ENCODE data around the gene ABHD14A. TPM values are rescaled to one million over a fixed set of nuclear protein-coding genes. Genes with fewer than 3 reads are reported as not detected.

ABHD14A gene
- total RNA-seq, 1 donor from 2014 or later = 12.2 TPM

GRCh38 chr3:51975852-51976549 is 1.1 kb downstream of the ABHD14A start:
- peaks cover 21% of the 10 kb centered on the region for H3K4me1 Mint-ChIP-seq (ENCODE audit: unreplicated experiment)
- peak overlapping the region; percentile 50 for H3K27ac Mint-ChIP-seq (ENCODE audit: unreplicated experiment)
- peak overlapping the region; percentile 95 for H3K4me3 Mint-ChIP-seq (ENCODE audit: unreplicated experiment)
- H3K27me3 Mint-ChIP-seq (ENCODE audit: unreplicated experiment) = no peaks in the 10 kb centered on the region
- H3K36me3 Mint-ChIP-seq (ENCODE audit: unreplicated experiment) = no peaks in the 10 kb centered on the region
- no peak for DNase-seq (ENCODE audit: extremely low spot score, unreplicated experiment)
- no peaks in the 10 kb centered on the region for H3K9me3 Mint-ChIP-seq (ENCODE audit: unreplicated experiment)
- TF ChIP-seq, protein P1, sequence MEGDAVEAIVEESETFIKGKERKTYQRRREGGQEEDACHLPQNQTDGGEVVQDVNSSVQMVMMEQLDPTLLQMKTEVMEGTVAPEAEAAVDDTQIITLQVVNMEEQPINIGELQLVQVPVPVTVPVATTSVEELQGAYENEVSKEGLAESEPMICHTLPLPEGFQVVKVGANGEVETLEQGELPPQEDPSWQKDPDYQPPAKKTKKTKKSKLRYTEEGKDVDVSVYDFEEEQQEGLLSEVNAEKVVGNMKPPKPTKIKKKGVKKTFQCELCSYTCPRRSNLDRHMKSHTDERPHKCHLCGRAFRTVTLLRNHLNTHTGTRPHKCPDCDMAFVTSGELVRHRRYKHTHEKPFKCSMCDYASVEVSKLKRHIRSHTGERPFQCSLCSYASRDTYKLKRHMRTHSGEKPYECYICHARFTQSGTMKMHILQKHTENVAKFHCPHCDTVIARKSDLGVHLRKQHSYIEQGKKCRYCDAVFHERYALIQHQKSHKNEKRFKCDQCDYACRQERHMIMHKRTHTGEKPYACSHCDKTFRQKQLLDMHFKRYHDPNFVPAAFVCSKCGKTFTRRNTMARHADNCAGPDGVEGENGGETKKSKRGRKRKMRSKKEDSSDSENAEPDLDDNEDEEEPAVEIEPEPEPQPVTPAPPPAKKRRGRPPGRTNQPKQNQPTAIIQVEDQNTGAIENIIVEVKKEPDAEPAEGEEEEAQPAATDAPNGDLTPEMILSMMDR (IDR thresholded peaks at IDR 0.05) = no peak

DNA sequence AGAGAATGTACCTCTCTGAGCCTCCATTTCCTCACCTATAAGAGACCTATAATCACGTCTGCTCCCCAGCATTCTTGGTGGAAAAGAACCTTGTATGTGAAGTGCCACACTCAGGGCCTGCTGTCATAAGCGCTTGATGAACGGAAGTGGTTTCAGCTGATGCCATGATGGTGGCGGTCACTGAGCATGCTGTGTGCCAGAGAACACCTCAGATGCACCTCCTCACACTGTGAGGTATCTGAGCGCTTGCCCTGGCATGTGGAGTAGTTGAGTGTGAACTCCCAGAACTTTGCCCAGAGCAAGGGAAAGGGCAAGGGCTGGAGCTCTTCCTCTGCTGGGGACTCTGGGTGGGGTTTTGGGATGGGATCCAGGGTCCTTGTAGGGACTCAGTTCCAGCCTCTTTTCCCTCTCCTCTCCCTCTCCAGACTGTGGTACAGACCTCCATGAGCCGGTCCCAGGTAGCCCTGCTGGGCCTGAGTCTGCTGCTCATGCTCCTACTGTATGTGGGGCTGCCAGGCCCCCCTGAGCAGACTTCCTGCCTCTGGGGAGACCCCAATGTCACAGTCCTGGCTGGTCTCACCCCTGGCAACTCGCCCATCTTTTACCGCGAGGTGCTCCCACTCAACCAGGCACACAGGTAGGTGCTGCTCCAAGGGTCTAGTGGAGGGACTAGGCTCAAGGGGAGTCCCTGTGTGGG is 2.7 kb downstream of the ABHD14A start:
- Mint-ChIP-seq H3K4me3 (ENCODE audit: unreplicated experiment) (no peak overlapping the region), H3K36me3 (ENCODE audit: unreplicated experiment) (no peaks in the 10 kb centered on the region), H3K9me3 (ENCODE audit: unreplicated experiment) (no peaks in the 10 kb centered on the region), H3K27me3 (ENCODE audit: unreplicated experiment) (no peaks in the 10 kb centered on the region), H3K4me1 (ENCODE audit: unreplicated experiment) (peaks cover 28% of the 10 kb centered on the region), H3K27ac (ENCODE audit: unreplicated experiment) (no peak overlapping the region)
- TF ChIP-seq, protein P1 (IDR thresholded peaks at IDR 0.05) = no peak
- no peak for DNase-seq (ENCODE audit: extremely low spot score, unreplicated experiment)

DNA sequence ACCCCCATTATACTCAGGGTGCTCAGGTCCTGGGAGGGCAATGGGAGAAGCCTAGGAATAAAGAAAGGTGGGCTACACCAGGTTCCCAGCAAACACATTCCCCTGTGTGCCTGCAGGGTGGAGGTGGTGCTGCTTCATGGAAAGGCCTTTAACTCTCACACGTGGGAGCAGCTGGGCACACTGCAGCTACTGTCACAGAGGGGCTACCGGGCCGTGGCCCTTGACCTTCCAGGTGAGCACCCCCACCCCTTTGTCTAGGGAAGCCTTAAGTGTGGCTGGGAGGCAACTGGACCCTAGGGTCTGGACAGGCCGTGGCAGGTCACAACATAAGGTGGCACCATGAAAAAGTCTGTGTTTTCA is 3.3 kb downstream of the ABHD14A start:
- TF ChIP-seq, protein P1 (IDR thresholded peaks at IDR 0.05) = no peak

GRCh38 chr3:51980253-51980652 is 5.4 kb downstream of the ABHD14A start:
- H3K36me3 Mint-ChIP-seq (ENCODE audit: unreplicated experiment) = no peaks in the 10 kb centered on the region
- no peaks in the 10 kb centered on the region for H3K9me3 Mint-ChIP-seq (ENCODE audit: unreplicated experiment)
- TF ChIP-seq, protein P1 (IDR thresholded peaks at IDR 0.05) = no peak
- no peak overlapping the region for H3K4me3 Mint-ChIP-seq (ENCODE audit: unreplicated experiment)
- H3K27me3 Mint-ChIP-seq (ENCODE audit: unreplicated experiment) = no peaks in the 10 kb centered on the region
- DNase-seq (ENCODE audit: extremely low spot score, unreplicated experiment) = no peak
- H3K27ac Mint-ChIP-seq (ENCODE audit: unreplicated experiment) = no peak overlapping the region
- H3K4me1 Mint-ChIP-seq (ENCODE audit: unreplicated experiment) = peaks cover 30% of the 10 kb centered on the region

More for the DNA sequence above, 3.3 kb downstream of the ABHD14A start:
- Mint-ChIP-seq H3K36me3 (ENCODE audit: unreplicated experiment) (no peaks in the 10 kb centered on the region), H3K27me3 (ENCODE audit: unreplicated experiment) (no peaks in the 10 kb centered on the region), H3K4me1 (ENCODE audit: unreplicated experiment) (peaks cover 32% of the 10 kb centered on the region), H3K4me3 (ENCODE audit: unreplicated experiment) (no peak overlapping the region), H3K9me3 (ENCODE audit: unreplicated experiment) (no peaks in the 10 kb centered on the region), H3K27ac (ENCODE audit: unreplicated experiment) (no peak overlapping the region)
- DNase-seq (ENCODE audit: extremely low spot score, unreplicated experiment) = no peak

- H3K4me3 Mint-ChIP-seq (ENCODE audit: unreplicated experiment) = peak overlapping the region; percentile 86
- H3K36me3 Mint-ChIP-seq (ENCODE audit: unreplicated experiment) = no peaks in the 10 kb centered on the region
- H3K27ac Mint-ChIP-seq (ENCODE audit: unreplicated experiment) = peak overlapping the region; percentile 97
- no peaks in the 10 kb centered on the region for H3K9me3 Mint-ChIP-seq (ENCODE audit: unreplicated experiment)
- no peak for DNase-seq (ENCODE audit: extremely low spot score, unreplicated experiment)
- TF ChIP-seq, protein P1 (IDR thresholded peaks at IDR 0.05) = peak; percentile 51
- H3K27me3 Mint-ChIP-seq (ENCODE audit: unreplicated experiment) = no peaks in the 10 kb centered on the region
- H3K4me1 Mint-ChIP-seq (ENCODE audit: unreplicated experiment) = peaks cover 24% of the 10 kb centered on the region
These were observed 7.5 kb downstream of the ABHD14A start for GRCh38 chr3:51982352-51982837.

All from osteocyte (in vitro differentiated cells).